Measurements from ENCODE around the gene TMEM250.

DNA sequence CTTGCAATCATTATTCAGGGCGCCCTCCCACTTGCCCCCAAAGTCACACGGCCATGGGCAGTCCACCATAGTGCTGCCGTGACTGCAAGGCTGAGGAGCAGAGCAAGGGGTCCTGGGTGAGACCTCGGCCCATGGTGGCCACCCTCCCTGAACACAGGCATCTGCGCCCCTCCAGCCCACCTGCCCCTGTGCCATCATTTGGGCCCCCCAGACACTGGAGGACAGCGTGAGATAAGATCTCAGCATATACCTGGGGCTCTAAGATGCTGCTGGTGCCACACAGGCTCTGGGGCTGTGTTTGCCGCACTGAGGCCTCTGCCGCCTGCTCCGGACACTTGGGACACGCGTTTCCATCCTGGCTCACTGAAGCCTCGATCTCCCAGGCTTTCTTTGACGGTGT, 3.5 kb downstream of the TMEM250 start:
- TF ChIP-seq, protein P1, sequence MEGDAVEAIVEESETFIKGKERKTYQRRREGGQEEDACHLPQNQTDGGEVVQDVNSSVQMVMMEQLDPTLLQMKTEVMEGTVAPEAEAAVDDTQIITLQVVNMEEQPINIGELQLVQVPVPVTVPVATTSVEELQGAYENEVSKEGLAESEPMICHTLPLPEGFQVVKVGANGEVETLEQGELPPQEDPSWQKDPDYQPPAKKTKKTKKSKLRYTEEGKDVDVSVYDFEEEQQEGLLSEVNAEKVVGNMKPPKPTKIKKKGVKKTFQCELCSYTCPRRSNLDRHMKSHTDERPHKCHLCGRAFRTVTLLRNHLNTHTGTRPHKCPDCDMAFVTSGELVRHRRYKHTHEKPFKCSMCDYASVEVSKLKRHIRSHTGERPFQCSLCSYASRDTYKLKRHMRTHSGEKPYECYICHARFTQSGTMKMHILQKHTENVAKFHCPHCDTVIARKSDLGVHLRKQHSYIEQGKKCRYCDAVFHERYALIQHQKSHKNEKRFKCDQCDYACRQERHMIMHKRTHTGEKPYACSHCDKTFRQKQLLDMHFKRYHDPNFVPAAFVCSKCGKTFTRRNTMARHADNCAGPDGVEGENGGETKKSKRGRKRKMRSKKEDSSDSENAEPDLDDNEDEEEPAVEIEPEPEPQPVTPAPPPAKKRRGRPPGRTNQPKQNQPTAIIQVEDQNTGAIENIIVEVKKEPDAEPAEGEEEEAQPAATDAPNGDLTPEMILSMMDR (IDR thresholded peaks at IDR 0.05) = no peak
- TF ChIP-seq POLR2AphosphoS5 (IDR thresholded peaks at IDR 0.05; ENCODE audit: low read depth, low read length) = no peak
- TF ChIP-seq, protein P2, sequence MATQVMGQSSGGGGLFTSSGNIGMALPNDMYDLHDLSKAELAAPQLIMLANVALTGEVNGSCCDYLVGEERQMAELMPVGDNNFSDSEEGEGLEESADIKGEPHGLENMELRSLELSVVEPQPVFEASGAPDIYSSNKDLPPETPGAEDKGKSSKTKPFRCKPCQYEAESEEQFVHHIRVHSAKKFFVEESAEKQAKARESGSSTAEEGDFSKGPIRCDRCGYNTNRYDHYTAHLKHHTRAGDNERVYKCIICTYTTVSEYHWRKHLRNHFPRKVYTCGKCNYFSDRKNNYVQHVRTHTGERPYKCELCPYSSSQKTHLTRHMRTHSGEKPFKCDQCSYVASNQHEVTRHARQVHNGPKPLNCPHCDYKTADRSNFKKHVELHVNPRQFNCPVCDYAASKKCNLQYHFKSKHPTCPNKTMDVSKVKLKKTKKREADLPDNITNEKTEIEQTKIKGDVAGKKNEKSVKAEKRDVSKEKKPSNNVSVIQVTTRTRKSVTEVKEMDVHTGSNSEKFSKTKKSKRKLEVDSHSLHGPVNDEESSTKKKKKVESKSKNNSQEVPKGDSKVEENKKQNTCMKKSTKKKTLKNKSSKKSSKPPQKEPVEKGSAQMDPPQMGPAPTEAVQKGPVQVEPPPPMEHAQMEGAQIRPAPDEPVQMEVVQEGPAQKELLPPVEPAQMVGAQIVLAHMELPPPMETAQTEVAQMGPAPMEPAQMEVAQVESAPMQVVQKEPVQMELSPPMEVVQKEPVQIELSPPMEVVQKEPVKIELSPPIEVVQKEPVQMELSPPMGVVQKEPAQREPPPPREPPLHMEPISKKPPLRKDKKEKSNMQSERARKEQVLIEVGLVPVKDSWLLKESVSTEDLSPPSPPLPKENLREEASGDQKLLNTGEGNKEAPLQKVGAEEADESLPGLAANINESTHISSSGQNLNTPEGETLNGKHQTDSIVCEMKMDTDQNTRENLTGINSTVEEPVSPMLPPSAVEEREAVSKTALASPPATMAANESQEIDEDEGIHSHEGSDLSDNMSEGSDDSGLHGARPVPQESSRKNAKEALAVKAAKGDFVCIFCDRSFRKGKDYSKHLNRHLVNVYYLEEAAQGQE (IDR thresholded peaks at IDR 0.05; ENCODE audit: insufficient read depth in 1 of 2, low read depth in 2 of 2, low read length in 1 of 2) = no peak

All from Panc1 (cell line).